Fibroblast of mammary gland (primary cell): ENCODE results near the gene KNOP1.

Experiments used
- DNase-seq: peaks from one replicate; pipeline ENCODE4 v3.0.0-alpha.2; 2010; ENCODE audit warnings: low read depth
- H3K4me3 ChIP-seq: 2 replicates; pipeline ENCODE4 v1.5.1; 2011; ENCODE audit warnings: low read depth, mild to moderate bottlenecking, low read length, moderate library complexity; ENCODE audit not compliant: control insufficient read depth
- TF ChIP-seq, protein P1 (sequence below): conservative IDR thresholded peaks from 2 replicates; pipeline ENCODE4 v1.5.1; 2011; ENCODE audit warnings: low read depth, low read length, inconsistent platforms; ENCODE audit not compliant: control insufficient read depth, insufficient read depth

KNOP1 gene

DNA sequence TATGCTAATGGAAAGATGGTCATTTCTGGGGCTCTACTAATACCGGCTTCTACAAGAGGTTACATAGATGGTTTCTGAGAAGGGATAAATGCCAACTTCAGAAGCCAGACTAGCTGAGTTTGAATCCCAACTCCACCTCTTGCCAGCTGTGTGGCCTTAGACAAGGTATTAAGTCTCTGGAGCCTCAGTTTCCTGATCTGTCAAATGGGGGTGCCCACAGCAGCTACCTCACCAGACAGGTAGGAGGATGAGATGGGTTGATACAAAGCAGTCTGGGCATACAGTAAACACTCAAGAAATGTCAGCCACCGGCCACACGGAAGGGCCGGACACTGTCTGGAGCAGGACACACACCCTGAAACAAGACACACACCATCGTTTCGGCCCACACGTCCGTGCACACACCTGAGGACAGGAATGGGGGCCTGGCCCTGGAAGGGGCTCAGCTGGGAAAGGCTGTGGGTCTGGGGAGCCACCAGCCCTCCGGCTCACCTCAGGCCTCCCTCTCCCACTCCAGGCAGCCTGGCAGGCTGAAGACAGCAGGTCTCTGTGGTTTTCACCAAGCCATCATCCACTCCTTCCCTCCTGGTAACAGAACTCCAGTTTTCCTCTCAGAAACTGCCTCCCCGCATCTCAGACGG is 5.5 kb downstream of the KNOP1 start:
- no peak for DNase-seq
- TF ChIP-seq, protein P1, sequence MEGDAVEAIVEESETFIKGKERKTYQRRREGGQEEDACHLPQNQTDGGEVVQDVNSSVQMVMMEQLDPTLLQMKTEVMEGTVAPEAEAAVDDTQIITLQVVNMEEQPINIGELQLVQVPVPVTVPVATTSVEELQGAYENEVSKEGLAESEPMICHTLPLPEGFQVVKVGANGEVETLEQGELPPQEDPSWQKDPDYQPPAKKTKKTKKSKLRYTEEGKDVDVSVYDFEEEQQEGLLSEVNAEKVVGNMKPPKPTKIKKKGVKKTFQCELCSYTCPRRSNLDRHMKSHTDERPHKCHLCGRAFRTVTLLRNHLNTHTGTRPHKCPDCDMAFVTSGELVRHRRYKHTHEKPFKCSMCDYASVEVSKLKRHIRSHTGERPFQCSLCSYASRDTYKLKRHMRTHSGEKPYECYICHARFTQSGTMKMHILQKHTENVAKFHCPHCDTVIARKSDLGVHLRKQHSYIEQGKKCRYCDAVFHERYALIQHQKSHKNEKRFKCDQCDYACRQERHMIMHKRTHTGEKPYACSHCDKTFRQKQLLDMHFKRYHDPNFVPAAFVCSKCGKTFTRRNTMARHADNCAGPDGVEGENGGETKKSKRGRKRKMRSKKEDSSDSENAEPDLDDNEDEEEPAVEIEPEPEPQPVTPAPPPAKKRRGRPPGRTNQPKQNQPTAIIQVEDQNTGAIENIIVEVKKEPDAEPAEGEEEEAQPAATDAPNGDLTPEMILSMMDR = no peak
- H3K4me3 ChIP-seq = no peak overlapping the region

DNA sequence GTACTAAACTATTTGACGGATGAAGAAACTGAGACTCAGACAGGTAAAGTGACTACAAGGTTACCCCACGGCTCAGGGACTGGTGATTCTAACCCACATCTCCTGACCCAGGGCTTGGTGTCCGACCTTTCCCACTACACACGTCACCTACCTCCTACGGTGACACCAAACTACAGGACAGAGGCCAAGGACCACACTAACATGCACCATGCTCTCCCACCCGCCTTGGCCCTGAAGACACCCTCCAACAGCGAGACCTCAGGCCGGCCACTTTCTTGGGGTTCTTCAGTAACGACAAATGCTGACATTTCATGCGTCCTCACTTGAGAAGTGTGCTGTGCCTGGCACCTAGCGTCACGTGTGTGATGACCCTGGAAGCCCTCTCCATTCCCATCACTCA is 6.4 kb downstream of the KNOP1 start:
- TF ChIP-seq, protein P1 = no peak
- DNase-seq = no peak
- no peak overlapping the region for H3K4me3 ChIP-seq

DNA sequence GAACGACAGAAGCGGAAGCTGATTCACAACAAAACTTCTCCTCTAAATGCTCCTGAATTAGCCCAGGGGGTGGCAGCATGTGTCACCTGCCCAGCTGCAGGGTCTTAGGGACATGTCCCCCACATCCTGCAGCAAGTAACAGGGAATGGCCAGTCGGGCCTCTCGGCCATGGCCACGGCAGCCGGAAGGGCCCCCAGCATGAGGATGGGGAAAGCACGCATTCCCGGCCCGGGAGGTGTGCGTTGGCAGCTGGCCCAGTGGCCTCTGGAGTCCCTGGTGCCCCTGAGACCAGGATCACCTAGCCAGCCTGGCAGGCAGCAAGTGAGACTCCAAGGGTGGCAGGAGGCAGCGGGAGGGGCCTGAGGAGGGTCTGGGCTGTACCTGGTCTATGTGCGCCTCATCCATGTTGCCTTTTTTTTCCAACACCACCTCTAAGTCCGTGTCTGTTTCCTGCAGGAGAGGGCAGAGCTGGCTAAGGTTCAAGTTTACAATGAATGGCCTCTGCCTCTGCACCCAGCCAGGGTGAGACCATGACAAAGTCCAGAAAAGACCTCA is 7.0 kb downstream of the KNOP1 start:
- DNase-seq = no peak
- H3K4me3 ChIP-seq = no peak overlapping the region
- TF ChIP-seq, protein P1 = no peak

DNA sequence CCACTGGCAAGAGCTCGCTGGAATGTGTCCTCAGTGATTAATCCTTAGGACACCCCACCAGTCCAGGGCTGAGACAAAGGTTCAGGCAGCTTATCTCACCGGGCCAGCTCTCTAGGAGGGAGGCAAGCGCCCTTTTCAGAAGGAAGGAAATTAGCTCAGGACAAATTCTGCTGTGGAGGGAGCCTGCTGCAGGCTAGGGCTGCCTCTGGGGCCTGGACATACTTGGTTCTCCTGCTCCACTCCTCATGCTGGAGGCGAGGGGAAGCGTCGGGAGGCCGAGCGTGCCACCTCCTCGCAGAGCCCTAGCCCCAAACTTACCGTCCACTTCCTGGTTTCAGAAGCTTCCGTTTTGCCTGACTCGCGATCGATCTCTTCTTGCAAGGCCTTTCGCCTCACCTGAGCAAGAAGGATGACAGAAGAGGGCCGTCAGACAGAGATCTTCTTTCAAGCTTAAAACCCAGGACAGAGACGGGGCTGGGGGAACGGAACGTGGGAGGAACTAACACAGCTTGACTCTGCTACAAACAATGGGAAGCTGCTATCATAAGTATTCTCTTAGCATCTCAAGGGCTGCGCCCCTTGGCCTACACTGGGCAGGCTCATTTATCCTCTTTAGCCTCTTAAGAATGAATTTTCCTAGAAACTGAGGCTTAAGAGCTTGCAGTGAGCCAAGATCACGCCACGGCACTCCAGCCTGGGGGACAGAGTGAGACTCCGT is 7.7 kb downstream of the KNOP1 start:
- DNase-seq = no peak
- H3K4me3 ChIP-seq = no peak overlapping the region
- TF ChIP-seq, protein P1 = no peak

DNA sequence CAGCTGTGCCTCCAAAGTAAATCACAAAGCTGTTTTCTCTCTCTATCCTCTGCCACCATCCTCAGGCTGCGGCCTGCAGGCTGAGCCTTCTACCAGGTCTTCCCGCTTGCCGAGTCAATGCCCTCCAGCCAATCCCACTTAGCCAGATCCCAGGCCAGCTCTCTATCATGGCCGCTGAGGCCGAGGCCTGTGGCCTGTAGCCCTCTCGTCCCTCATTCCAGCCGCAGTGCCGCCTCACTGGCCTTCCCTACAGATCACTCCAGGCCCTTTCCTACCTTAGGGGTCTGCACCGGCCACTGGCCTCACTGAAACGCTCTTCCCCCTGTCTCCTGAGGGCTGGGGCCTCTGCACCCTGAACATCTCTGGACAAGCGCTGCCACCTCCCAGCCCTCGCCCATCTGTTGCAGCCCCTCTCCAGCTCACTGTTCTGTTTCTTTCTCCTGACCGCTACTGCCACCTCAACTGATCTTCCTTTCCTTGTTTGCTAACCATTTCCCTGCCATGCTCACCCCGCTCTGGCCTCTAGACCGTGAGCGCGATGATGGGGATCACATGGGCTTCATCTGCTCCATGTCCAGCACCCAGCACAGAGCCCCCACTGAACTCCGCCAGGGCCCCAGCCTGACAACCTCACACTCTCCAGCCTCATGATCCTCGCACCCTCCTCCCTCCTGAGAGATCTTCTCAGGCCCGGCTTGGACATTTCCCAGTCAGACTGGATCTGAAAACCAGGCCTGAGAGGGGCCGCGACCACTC is 8.5 kb downstream of the KNOP1 start:
- H3K4me3 ChIP-seq = no peak overlapping the region
- DNase-seq = no peak
- TF ChIP-seq, protein P1 = no peak

DNA sequence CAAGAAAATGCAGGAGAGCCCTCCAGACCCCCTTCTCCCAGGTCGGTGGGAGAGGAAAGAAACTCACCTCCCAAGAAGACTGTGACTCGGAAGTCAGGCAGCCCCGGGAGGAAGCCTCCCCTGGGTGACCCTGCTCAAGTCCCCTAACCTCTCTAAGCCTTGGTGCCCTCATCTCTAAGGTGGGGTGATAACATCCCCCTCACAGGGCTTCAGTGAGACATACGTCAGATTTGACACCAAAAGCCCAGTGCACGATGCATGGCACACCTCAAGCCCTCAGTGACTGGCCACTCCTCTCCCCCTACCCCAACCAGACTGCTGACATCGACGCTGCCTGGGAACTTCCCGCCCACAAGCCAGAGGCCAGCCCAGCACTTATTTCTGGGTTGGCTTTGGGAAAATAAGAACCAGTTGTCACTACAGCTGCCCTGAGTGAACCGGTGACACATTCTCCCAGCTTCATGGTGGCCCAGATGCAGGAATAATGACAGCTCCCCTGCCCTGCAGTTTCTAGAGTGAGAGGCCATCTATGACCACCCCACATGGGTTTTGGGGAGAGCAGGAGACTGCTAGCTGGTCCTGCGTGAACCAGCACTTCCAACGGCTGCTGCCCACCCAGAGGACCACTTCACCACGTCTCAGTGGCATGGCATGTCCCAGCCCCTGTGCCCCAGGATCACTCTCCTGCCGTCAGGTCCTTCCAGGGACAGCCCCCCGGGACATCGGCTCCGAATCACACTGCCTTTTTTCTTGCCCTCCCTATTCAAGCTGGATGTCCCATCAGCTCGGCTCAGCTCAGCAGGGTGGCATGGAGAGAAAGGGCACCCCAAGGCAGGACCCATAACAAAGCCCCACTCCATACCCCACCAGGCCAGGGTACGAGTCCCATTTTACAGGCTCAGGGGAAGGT is 9.5 kb downstream of the KNOP1 start:
- TF ChIP-seq, protein P1 = no peak

More for the DNA sequence above, 9.5 kb downstream of the KNOP1 start:
- DNase-seq = no peak
- H3K4me3 ChIP-seq = no peak overlapping the region
